HG03066 (cell line): ENCODE results near the gene TUBB2B.
"Not testable (repeated sequence)": the region's sequence is repeated elsewhere in the genome, so short reads cannot be mapped to it uniquely, and the experiment has no call there.

Experiments
- ATAC-seq: cut with Tn5 transposase; IDR thresholded peaks from one replicate; pipeline ENCODE4 v1.9.1; 2021; ENCODE audit warnings: low read depth; ENCODE audit not compliant: unreplicated experiment

The TUBB2B gene

GRCh38 chr6:3212261-3212660, 15.2 kb downstream of the TUBB2B start:
- ATAC-seq: no peak

DNA sequence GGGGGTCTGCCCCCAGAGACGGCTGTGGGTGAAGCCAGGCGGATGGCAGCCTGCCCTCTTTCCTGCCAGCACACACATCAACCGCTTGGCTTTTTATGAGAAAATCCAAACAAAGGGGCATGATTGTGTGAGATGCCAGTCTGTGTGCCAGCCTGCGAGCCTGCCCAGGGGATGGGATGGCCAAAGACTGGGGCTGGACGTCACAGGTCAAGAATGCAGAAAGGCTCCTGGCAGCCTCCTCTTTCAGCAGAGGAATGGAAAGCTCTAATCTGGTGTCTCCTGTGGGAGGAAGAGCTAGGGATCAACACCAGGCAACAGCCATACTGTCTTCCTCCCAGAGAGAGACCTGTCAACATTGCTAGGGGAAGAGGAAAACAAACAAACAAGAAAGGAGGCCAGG, 15.8 kb downstream of the TUBB2B start:
- ATAC-seq: no peak

- no peak for ATAC-seq
These were observed 17.3 kb downstream of the TUBB2B start for GRCh38 chr6:3210024-3210610.

- ATAC-seq: no peak
These were observed 18.1 kb downstream of the TUBB2B start for GRCh38 chr6:3209114-3210023.

- ATAC-seq: no peak
These were observed 18.7 kb downstream of the TUBB2B start for GRCh38 chr6:3208775-3209113.

- no peak for ATAC-seq
These were observed 19.2 kb downstream of the TUBB2B start for GRCh38 chr6:3208098-3208774.

DNA sequence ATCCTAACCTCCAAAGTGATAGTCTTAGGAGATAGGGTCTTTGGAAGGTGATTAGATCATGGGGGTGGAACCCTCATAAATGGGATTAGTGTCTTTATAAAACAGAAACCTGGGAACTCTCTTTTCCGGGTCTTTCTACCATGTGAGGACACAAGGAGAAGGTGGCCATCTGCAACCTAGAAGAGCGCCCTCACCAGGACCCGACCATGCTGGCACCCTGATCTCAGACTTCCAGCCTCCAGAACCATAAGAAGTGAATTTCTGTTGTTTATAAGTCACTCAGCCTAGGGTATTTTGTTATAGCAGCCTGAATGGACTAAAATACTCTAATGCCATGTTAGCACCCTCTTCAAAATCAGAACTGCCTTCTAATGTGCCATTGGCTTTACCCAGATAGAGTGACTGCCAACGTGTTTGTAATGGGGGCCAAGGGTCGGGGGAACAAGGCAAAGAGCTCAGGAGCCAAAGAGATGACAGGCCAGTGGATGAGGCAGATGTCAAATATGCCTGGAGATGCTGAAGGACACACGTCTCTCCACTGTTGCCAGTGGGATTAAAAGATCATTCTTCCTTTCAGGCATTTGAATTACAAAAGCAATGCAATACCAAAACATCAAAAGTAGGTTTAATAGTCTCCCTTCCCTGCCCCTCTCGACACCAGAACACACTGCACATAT, 21.0 kb downstream of the TUBB2B start:
- no peak for ATAC-seq

- no peak for ATAC-seq
These were observed 21.5 kb downstream of the TUBB2B start for GRCh38 chr6:3205913-3206312.

GRCh38 chr6:3204921-3205320, 22.5 kb downstream of the TUBB2B start:
- no peak for ATAC-seq

GRCh38 chr6:3202999-3203696, 24.3 kb downstream of the TUBB2B start:
- ATAC-seq: no peak

- no peak for ATAC-seq
These were observed 26.1 kb downstream of the TUBB2B start for GRCh38 chr6:3201388-3201787.

- ATAC-seq: no peak
These were observed 26.8 kb downstream of the TUBB2B start for GRCh38 chr6:3200682-3201081.

DNA sequence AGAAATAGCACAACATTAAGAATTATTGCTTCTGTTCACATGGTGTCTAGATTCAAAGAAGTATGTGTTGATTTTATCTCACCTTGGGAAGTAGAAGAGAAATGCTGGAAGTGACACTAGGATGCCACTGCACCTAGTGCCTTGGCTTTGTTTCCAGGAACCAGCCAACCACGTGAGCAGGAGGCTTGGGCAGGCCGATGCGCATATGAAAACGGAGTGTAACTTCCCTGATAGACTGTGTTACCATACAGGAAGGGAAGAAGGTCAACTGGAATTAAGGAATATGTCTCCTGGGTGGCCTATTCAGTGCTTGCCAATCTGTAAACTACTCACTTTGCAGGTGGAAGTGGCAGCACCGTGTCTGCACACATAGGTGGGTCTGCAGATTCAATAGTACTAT, 28.1 kb downstream of the TUBB2B start:
- ATAC-seq: no peak

GRCh38 chr6:3197734-3198133, 29.7 kb downstream of the TUBB2B start:
- not testable (repeated sequence) for ATAC-seq

DNA sequence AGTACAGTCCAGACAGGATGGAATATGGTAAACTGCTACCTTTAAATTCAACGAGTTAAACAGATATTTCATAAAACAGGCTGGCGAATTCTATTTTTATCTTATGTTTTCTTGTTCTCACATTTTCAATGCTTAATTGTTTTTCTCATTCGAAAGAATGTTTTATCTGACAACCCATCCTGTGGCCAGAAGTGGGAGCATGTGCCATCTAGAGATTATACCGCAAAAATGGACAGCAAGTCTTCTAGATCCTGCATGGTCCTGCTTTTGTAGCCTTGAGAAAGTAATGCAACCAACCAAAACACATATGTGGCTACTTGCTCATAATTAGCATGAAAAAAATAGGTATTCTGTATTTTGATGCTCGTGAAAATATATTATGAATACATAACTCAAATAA, 30.7 kb downstream of the TUBB2B start:
- ATAC-seq: no peak

DNA sequence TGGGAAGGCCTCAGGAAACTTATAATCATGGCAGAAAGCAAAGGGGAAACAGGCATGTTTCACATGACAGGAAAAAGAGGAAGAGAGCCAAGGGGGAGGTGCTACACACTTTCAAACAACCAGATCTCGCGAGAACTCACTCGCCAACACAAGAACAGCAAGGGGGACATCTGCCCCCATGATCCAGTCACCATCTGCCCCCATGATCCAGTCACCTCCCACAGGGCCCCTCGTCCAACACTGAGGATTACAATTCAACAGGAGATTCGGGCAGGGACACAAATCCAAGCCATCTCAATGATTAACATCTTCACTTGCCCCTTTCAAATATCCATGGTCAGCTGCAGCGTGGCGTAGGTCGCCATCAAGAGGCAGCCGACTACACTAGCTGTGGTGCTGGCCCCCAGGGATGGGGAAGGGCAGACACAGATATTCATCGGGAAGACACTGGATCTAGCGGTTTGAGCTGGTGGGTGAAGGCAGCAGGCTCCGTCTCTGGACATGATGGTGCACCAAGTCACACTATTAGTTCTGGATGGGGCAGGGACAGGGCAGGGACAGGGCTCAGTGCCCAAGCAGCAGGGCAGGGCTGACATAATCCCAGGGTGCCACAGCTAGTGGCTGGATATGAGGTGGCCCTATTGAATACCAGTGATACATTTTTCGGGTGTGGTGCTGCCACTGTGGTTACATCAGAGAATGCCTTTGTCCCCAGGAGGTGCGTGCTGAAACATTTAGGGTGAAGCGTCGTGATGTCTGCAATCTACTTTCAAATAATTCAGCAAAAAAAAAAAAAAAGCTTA, 31.6 kb downstream of the TUBB2B start:
- ATAC-seq: no peak

GRCh38 chr6:3195420-3195694, 32.1 kb downstream of the TUBB2B start:
- ATAC-seq: no peak

GRCh38 chr6:3194535-3195419, 32.7 kb downstream of the TUBB2B start:
- no peak for ATAC-seq
